ENCODE measurements around the gene PRSS56.

The PRSS56 gene

GRCh38 chr2:232492963-232493700 is 27.1 kb upstream of the PRSS56 start:
- H3K4me3 ChIP-seq (replicated peaks; ENCODE audit: low read depth, low read length), result no peak overlapping the region
- TF ChIP-seq CTCF (IDR thresholded peaks at IDR 0.05; ENCODE audit: low read length, missing control alignments), result no peak
- no peak for DNase-seq (ENCODE audit: low read depth)

GRCh38 chr2:232493701-232494474 is 26.3 kb upstream of the PRSS56 start:
- DNase-seq (ENCODE audit: low read depth), result no peak
- no peak for TF ChIP-seq CTCF (IDR thresholded peaks at IDR 0.05; ENCODE audit: low read length, missing control alignments)
- H3K4me3 ChIP-seq (replicated peaks; ENCODE audit: low read depth, low read length), result no peak overlapping the region

GRCh38 chr2:232494542-232494941 is 25.6 kb upstream of the PRSS56 start:
- DNase-seq (ENCODE audit: low read depth), result no peak
- TF ChIP-seq CTCF (IDR thresholded peaks at IDR 0.05; ENCODE audit: low read length, missing control alignments), result no peak
- H3K4me3 ChIP-seq (replicated peaks; ENCODE audit: low read depth, low read length), result no peak overlapping the region

GRCh38 chr2:232495292-232495691 is 24.9 kb upstream of the PRSS56 start:
- DNase-seq (ENCODE audit: low read depth), result no peak
- TF ChIP-seq CTCF (IDR thresholded peaks at IDR 0.05; ENCODE audit: low read length, missing control alignments), result no peak
- no peak overlapping the region for H3K4me3 ChIP-seq (replicated peaks; ENCODE audit: low read depth, low read length)

- no peak for DNase-seq (ENCODE audit: low read depth)
- TF ChIP-seq CTCF (IDR thresholded peaks at IDR 0.05; ENCODE audit: low read length, missing control alignments), result no peak
- no peak overlapping the region for H3K4me3 ChIP-seq (replicated peaks; ENCODE audit: low read depth, low read length)
Observed at GRCh38 chr2:232496501-232497270, 23.5 kb upstream of the PRSS56 start.

- no peak overlapping the region for H3K4me3 ChIP-seq (replicated peaks; ENCODE audit: low read depth, low read length)
- no peak for TF ChIP-seq CTCF (IDR thresholded peaks at IDR 0.05; ENCODE audit: low read length, missing control alignments)
- no peak for DNase-seq (ENCODE audit: low read depth)
Observed at GRCh38 chr2:232497348-232497747, 22.8 kb upstream of the PRSS56 start.
